GM18511 (cell line): ENCODE results near the gene ARHGAP25.
"Not testable (repeated sequence)": the region's sequence is repeated elsewhere in the genome, so short reads cannot be mapped to it uniquely, and the experiment has no call there.

Experiments
- ATAC-seq: cut with Tn5 transposase; IDR thresholded peaks from one replicate; pipeline ENCODE4 v1.9.1; 2021; ENCODE audit warnings: mild to moderate bottlenecking, moderate library complexity; ENCODE audit not compliant: unreplicated experiment

ARHGAP25 gene

DNA sequence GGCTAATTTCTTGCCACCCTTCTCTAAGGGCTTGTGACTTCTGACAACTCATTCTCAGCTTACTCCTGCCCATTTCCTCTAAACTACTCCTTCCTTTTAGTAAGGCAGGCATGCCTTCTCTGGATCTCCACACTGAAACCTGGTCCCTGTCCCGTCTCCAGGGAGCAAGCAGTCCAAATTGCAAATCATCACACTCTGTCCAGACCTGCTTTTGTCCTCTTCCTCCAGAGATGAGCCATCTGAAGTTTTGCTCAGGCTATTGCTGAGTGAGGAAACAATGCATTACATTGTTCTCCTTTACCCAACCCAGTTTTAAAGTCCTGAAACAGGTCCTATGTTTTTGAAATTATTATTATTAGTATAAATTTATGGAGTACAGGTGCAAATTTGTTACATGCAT, 57.3 kb downstream of the ARHGAP25 start:
- ATAC-seq = no peak

GRCh38 chr2:68792751-68793150, 58.1 kb downstream of the ARHGAP25 start:
- ATAC-seq = no peak

- no peak for ATAC-seq
Measured at GRCh38 chr2:68796295-68796905, 61.8 kb downstream of the ARHGAP25 start.

- ATAC-seq = no peak
Measured at GRCh38 chr2:68798569-68798968, 64.0 kb downstream of the ARHGAP25 start.

DNA sequence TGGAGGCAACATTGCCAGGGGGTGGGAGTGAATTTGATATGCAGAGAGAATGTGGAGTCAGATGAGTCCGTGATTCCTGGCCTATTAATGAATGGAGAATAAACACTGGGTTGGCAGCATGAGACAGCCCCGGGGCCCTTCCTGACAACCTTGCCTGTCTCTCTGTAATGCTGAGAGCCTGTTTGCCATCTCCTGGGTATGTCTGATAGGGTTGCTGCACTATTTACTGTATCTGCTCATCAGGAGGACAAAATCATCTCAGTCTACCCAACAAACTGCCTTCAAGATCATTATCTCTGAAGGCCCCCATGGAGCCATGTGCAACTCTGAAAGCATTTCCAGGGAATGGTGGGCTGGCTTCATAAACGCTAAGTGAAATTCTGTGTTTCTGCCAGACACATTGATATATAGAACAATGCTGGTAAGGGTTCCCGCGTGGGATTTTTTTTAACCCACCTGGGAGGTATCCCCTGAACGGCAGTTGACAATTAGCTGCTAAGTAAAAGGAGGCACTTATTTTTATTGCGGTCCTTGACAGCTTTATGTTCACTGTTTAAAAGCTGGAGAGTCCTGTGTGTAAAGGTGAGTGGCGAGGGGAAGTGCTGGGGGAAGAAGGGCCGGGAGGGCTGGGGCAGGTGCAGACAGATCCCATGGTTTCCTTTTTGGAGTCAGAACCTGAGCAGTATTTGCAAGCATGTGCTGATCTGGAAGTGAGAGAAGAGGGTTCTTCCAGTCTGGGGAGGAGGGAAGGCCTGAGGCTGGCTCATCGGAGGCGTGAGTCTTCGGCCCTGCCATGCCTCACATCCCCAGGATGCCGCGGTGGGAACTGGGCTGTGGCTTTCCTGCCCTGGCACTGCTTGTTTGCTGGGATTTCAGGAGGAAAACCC, 64.8 kb downstream of the ARHGAP25 start:
- no peak for ATAC-seq

- no peak for ATAC-seq
Measured at GRCh38 chr2:68800027-68800401, 65.4 kb downstream of the ARHGAP25 start.

GRCh38 chr2:68800517-68800916, 65.9 kb downstream of the ARHGAP25 start:
- no peak for ATAC-seq

- ATAC-seq = not testable (repeated sequence)
Measured at GRCh38 chr2:68802161-68802560, 67.5 kb downstream of the ARHGAP25 start.

DNA sequence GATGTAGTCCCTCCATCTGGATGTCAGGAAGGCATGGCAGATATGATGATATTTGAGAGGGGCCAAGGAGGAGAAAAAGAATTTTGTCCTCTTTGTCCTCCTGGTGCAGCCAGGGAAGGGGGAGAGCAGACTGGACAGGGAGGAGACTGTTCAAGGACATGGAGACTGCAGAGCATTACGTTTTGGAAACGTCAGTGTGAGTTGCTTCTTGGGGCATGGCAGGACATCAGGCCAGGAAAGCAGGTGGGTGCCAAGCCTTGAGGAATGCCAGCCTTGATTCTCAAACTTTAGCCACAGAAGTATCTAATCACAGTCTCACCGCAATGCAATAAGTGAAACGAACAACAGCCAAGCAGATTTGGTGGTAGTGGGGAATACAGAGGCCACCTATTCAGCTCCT, 70.4 kb downstream of the ARHGAP25 start:
- no peak for ATAC-seq

DNA sequence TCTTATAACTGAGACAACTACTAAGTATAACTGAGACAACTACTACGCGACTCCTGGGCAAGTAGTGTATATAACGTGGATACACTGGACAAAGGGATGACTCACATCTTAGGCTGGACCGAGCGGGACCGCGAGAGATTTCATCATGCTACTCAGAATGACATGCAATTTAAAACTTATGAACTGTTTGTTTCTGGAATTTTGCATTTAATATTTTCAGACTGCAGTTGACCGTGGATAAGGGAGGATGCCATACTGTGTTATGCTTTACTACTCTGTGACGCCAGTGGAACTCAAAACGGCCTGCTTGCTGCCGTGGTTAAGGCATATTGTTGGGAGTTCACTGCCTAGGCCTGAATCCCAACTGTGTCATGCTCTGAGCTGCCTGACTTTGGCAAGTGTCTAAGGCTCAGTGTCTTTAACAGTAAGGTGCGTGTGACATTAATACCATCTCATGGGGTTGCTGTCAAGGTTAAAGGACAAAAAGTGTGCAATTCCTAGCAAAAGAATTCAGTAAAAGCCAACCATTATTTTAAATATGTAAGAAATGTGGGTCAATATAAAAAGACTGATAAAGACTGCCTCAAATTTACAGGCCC, 72.0 kb downstream of the ARHGAP25 start:
- no peak for ATAC-seq

- no peak for ATAC-seq
Measured at GRCh38 chr2:68807821-68808266, 73.2 kb downstream of the ARHGAP25 start.

DNA sequence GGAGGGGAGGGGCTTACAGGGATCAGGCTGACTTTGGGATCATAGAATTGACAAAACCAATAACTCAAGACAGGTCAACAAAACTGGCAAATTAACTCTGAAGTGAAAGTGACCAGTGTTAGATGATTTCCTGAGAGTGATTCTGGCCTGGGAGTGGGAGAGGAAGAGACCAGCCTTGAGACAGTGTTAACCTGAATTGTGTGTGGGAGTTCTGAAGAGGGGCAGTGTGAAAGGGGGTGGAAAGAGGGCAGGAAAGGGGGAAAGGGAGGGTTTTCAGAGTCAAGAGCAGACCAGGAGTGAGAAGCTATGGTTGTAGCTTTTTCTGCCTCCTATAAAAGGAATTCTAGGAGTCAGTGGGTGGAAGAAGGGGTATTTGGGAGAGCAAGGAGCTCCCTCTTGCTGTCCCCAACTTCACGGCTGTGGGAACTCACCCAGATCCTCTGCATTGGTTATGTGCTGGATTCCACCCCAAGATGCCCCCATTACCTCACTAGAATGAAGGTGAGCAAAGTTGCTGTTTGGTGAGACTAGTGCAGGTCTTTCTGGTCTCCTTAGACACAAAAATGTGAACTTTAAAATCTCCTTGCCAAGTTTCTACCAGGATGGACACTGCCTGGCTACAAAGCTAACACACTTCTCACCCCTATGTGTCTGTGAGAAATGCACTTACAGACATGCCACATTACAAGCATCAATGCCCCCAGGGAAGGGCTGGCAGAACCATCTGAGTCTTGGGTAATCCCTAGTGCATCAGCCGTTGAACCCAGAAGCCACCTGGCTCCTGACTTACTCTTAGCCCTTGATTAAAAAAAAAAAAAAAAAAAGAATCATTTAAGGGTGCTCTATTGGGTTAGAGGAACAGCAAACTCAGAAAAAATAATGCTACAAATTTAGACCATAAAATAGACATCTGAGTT, 75.0 kb downstream of the ARHGAP25 start:
- ATAC-seq = no peak

- no peak for ATAC-seq
Measured at GRCh38 chr2:68811364-68811763, 76.8 kb downstream of the ARHGAP25 start.

GRCh38 chr2:68812251-68812650, 77.6 kb downstream of the ARHGAP25 start:
- ATAC-seq = no peak

DNA sequence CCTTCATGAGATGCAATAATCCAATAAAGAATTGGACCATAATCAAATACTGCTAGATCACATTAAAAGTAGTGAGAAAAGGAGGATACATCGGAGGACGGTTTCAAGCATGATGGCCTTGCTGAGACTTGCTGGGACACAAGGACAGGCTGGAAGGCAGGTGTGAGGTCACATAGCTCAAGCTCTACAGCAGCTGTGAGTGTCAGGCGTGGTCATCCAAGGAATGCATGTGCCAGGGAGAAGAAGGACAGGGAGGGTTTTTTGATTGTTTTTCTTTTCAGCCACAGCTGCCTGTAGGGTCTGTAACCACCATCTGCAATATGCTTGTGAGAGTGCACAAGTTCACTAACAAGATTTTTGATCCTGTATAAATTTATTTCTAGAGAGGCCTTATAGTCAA, 79.0 kb downstream of the ARHGAP25 start:
- ATAC-seq = no peak

GRCh38 chr2:68817306-68817705, 82.7 kb downstream of the ARHGAP25 start:
- no peak for ATAC-seq

DNA sequence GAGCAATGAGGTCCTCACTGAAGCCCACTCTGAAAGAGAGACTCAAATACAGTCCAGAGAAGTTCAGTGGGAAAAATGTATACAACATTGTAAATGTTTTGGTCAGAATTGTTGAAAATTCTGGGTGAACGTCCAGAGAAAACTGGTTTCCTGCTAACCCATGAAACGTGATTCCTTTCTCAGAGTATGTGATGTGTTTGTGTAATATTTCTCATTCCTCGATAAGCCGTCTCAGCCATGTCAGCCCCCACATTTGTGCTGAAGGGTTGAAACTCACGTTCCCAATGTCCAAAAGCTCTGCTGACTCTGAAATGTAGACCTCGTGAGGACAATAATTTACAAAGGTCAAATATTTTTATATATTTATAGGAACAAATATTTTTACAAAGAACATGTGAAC, 84.9 kb downstream of the ARHGAP25 start:
- no peak for ATAC-seq

DNA sequence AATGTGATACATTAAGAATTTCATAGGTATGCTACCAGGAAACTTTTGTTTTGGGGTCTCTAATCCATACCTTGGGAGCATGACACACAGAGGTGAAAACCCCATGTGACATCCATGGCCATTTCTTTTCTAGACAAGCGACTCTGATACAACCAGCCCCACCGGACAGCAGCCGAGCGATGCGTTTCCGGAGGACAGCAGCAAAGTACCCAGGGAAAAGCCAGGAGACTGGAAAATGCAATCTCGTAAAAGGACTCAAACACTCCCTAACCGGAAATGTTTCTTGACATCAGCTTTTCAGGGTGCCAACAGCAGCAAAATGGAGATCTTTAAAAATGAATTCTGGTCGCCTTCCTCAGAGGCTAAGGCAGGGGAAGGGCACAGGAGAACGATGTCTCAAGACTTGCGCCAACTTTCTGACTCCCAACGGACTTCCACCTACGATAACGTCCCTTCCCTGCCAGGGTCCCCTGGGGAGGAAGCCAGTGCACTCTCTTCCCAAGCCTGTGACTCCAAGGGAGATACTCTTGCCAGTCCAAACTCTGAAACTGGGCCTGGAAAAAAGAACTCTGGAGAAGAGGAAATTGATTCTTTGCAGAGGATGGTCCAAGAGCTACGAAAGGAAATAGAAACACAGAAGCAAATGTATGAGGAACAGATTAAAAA, 87.7 kb downstream of the ARHGAP25 start:
- ATAC-seq = no peak

GRCh38 chr2:68824831-68825230, 90.2 kb downstream of the ARHGAP25 start:
- ATAC-seq = no peak

DNA sequence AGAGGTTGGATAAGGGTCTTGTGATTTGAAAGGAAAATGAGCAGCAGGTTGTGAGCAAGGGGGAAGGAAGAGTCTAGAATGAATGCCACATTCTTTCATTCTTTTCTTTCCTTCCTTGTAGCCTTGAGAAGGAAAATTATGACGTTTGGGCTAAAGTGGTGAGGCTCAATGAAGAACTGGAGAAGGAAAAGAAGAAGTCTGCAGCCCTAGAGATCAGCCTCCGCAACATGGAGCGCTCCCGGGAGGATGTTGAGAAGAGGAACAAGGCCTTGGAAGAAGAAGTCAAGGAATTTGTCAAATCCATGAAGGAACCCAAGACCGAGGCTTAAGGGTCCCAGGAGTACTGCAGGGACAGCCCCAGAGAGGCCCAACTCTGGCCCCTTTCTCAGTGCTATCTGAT, 91.3 kb downstream of the ARHGAP25 start:
- no peak for ATAC-seq
